Measurements from ENCODE around the gene GLB1L.

GLB1L gene

GRCh38 chr2:219245148-219245898 lies at the start of gene GLB1L, which contains the start of gene STK16:
Gene GLB1L, minus strand, starts transcription at chr2:219245444. Its CDS starts 1,871 bp downstream, at chr2:219243573.
Gene STK16, plus strand, starts transcription at chr2:219245479. Its CDS starts 521 bp downstream, at chr2:219246000.
- Mint-ChIP-seq H3K4me1 (peaks cover 19% of the 10 kb centered on the region), H3K4me3 (peak within 1 kb of the TSS; percentile 95 to 96 (median 96)), H3K27me3 (ENCODE audit: low read depth) (peaks cover 5% of the 10 kb centered on the region), H3K9me3 (no peaks in the 10 kb centered on the region), H3K36me3 (ENCODE audit: low read depth) (no peaks in the 10 kb centered on the region), H3K27ac (peak within 1 kb of the TSS; percentile 69 to 94 (median 89))
- TF ChIP-seq CTCF (IDR thresholded peaks at IDR 0.05; ENCODE audit: unreplicated experiment in 3 of 3): no peak

- Mint-ChIP-seq H3K4me3 (peak overlapping the region; percentile 83 to 90 (median 84)), H3K27ac (peak overlapping the region; percentile 85 to 92 (median 86)), H3K9me3 (no peaks in the 10 kb centered on the region), H3K4me1 (peaks cover 23% of the 10 kb centered on the region), H3K36me3 (ENCODE audit: low read depth) (no peaks in the 10 kb centered on the region), H3K27me3 (ENCODE audit: low read depth) (peaks cover 47% of the 10 kb centered on the region)
- TF ChIP-seq CTCF (IDR thresholded peaks at IDR 0.05; ENCODE audit: unreplicated experiment in 3 of 3): peak; percentile 97 to 100 (median 98)
These were observed 49.4 kb upstream of the GLB1L start for GRCh38 chr2:219294356-219295351.

- Mint-ChIP-seq H3K27me3 (ENCODE audit: low read depth) (peaks cover 43% of the 10 kb centered on the region), H3K36me3 (ENCODE audit: low read depth) (no peaks in the 10 kb centered on the region), H3K27ac (peak overlapping the region; percentile 85 to 92 (median 86)), H3K9me3 (no peaks in the 10 kb centered on the region), H3K4me3 (peak overlapping the region; percentile 83 to 90 (median 84)), H3K4me1 (peaks cover 27% of the 10 kb centered on the region)
- no peak for TF ChIP-seq CTCF (IDR thresholded peaks at IDR 0.05; ENCODE audit: unreplicated experiment in 3 of 3)
These were observed 48.5 kb upstream of the GLB1L start for GRCh38 chr2:219293736-219294231.

- Mint-ChIP-seq H3K4me1 (peaks cover 30% of the 10 kb centered on the region), H3K36me3 (ENCODE audit: low read depth) (no peaks in the 10 kb centered on the region), H3K9me3 (no peaks in the 10 kb centered on the region), H3K4me3 (peak overlapping the region in 1 of 3 experiments; percentile 41), H3K27ac (peak overlapping the region in 1 of 3 experiments; percentile 48), H3K27me3 (ENCODE audit: low read depth) (peaks cover 35% of the 10 kb centered on the region)
- TF ChIP-seq CTCF (IDR thresholded peaks at IDR 0.05; ENCODE audit: unreplicated experiment in 3 of 3): no peak
These were observed 47.4 kb upstream of the GLB1L start for GRCh38 chr2:219292616-219293015.

GRCh38 chr2:219291910-219292490 lies 46.8 kb upstream of the GLB1L start:
- Mint-ChIP-seq H3K27ac (peak overlapping the region in 1 of 3 experiments; percentile 48), H3K4me3 (peak overlapping the region in 1 of 3 experiments; percentile 36), H3K27me3 (ENCODE audit: low read depth) (peaks cover 34% of the 10 kb centered on the region), H3K9me3 (no peaks in the 10 kb centered on the region), H3K36me3 (ENCODE audit: low read depth) (no peaks in the 10 kb centered on the region), H3K4me1 (peaks cover 31% of the 10 kb centered on the region)
- TF ChIP-seq CTCF (IDR thresholded peaks at IDR 0.05; ENCODE audit: unreplicated experiment in 3 of 3): no peak

Measured in nephron (organoid).